Measurements from ENCODE around the gene IFNE. TPM values are rescaled to one million over a fixed set of nuclear protein-coding genes. Genes with fewer than 3 reads are reported as not detected.

Gene IFNE
- polyA plus RNA-seq, 1 experiment = 0.67 TPM

- H3K27ac ChIP-seq (ENCODE audit: low read depth, low read length) = no peak overlapping the region
- no peak for DNase-seq (ENCODE audit: low read depth, low spot score)
Measured at GRCh38 chr9:21502586-21502985, 20.5 kb upstream of the IFNE start.

DNA sequence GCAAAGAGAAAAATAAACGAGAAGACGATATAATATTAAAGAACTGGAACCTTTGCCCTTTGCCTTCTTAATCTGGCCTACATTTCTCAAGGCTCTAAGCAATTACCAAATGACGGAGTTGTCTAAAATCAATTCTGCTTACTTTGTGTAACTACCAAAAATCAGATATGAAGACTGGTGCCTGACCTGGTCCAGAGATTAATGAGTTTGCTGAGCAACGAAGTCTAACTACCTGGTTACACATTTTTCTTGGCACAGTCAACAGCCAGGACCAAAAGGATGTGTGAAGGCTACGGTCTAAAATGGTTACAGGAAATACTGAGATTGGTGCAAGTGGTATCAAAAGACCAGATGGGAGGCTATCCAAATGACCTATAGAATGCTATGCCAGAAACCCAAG, 17.8 kb upstream of the IFNE start:
- Histone ChIP-seq H3K4me3 (ENCODE audit: low read depth, low read length) (no peak overlapping the region), H3K9me3 (ENCODE audit: control insufficient read depth, insufficient read depth, low read length) (no peaks in the 10 kb centered on the region), H3K27me3 (ENCODE audit: control insufficient read depth, insufficient read depth, low read length) (no peaks in the 10 kb centered on the region), H3K27ac (ENCODE audit: low read depth, low read length) (no peak overlapping the region)
- no peak for DNase-seq (ENCODE audit: low read depth, low spot score)
- POLR2A ChIA-PET = no interaction called here
- TF ChIP-seq, protein P1, sequence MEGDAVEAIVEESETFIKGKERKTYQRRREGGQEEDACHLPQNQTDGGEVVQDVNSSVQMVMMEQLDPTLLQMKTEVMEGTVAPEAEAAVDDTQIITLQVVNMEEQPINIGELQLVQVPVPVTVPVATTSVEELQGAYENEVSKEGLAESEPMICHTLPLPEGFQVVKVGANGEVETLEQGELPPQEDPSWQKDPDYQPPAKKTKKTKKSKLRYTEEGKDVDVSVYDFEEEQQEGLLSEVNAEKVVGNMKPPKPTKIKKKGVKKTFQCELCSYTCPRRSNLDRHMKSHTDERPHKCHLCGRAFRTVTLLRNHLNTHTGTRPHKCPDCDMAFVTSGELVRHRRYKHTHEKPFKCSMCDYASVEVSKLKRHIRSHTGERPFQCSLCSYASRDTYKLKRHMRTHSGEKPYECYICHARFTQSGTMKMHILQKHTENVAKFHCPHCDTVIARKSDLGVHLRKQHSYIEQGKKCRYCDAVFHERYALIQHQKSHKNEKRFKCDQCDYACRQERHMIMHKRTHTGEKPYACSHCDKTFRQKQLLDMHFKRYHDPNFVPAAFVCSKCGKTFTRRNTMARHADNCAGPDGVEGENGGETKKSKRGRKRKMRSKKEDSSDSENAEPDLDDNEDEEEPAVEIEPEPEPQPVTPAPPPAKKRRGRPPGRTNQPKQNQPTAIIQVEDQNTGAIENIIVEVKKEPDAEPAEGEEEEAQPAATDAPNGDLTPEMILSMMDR (IDR thresholded peaks at IDR 0.05; ENCODE audit: low read depth, low read length) = no peak
- CTCF ChIA-PET = no interaction called here

More at GRCh38 chr9:21502586-21502985, 20.5 kb upstream of the IFNE start:
- POLR2A ChIA-PET = no interaction called here
- TF ChIP-seq, protein P1 (IDR thresholded peaks at IDR 0.05; ENCODE audit: low read depth, low read length) = no peak
- H3K9me3 ChIP-seq (ENCODE audit: control insufficient read depth, insufficient read depth, low read length) = no peaks in the 10 kb centered on the region
- no peak overlapping the region for H3K4me3 ChIP-seq (ENCODE audit: low read depth, low read length)
- H3K27me3 ChIP-seq (ENCODE audit: control insufficient read depth, insufficient read depth, low read length) = no peaks in the 10 kb centered on the region
- CTCF ChIA-PET = interaction anchor here (0.7 kb wide), 1 partner anchor 30 kb away, joined by 3 read pairs; no protein-coding TSS in a partner anchor

- POLR2A ChIA-PET = no interaction called here
- TF ChIP-seq, protein P1 (IDR thresholded peaks at IDR 0.05; ENCODE audit: low read depth, low read length) = peak; percentile 22; the same call in 1 of the 2 replicates
- CTCF ChIA-PET = interaction anchor here (0.6 to 2.2 kb wide), 6 partner anchors 26 to 299 kb away, joined by 3 to 16 read pairs (median 4); no protein-coding TSS in a partner anchor
- no peaks in the 10 kb centered on the region for H3K9me3 ChIP-seq (ENCODE audit: control insufficient read depth, insufficient read depth, low read length)
- DNase-seq (ENCODE audit: low read depth, low spot score) = no peak
- H3K4me3 ChIP-seq (ENCODE audit: low read depth, low read length) = no peak overlapping the region
- no peaks in the 10 kb centered on the region for H3K27me3 ChIP-seq (ENCODE audit: control insufficient read depth, insufficient read depth, low read length)
- H3K27ac ChIP-seq (ENCODE audit: low read depth, low read length) = no peak overlapping the region
Measured at GRCh38 chr9:21491756-21492155, 9.6 kb upstream of the IFNE start.

DNA sequence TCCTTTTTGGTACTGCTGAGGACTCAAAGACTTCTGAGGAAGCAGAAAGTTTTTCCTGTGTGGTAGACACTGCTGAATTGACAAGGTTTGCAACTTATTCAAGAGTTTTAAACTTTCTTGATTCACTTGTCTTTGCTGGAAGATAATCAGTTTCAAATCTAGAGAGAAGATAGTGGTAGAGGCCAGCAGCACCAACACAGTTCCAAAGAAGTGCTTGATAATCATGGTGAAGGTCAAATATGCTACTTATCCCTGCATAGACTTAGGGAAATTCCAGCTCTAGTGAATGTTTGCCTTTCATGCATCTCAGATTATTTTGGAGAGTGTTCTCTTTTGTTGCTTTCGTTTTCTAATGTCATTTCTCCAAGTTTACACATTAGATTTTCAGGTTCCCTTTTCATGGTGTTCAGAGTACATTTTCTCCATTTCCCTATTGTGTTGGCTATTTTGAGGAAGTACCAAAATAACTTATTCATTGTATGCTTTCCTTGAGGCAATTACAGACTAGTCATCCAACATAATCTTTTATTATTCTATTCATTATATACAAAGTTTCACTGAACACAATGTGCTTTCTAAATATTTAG, 550 bp downstream of the IFNE start:
- ChIA-PET POLR2A (no interaction called here), CTCF (interaction anchor here (1.2 to 1.9 kb wide), 2 partner anchors 16 to 307 kb away, joined by 4 read pairs; no protein-coding TSS in a partner anchor)
- no peak overlapping the region for H3K27ac ChIP-seq (ENCODE audit: low read depth, low read length)

DNA sequence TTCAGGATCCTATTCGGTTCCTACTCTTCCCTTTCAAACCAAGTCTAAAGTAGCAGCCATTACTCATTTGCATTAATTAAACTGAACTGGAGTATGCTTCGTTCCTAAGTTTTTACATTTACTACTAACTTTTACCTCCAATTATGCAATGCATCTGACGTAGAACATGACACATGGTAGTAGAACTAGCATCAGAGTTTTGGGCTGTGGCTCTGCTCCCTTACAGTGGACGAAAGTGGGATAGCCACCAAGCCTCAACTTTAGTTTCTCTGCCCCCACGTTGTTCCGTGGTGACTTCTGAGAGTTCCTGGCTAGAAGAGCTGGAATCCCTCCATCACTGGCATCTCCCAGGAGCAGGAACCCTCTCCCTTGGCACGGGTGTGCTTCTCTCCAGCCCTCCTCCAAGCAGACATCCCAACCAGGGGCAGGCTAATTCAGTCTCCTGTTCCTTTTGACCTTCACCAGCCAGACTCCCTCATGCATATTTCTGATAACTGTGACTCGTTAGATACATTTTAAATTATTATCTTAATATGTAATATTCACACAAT, 2.9 kb downstream of the IFNE start:
- ChIA-PET POLR2A (no interaction called here), CTCF (interaction anchor here (0.8 to 1.7 kb wide), 2 partner anchors 19 to 45 kb away, joined by 5 read pairs; no protein-coding TSS in a partner anchor)
- Histone ChIP-seq H3K27me3 (ENCODE audit: control insufficient read depth, insufficient read depth, low read length) (no peaks in the 10 kb centered on the region), H3K27ac (ENCODE audit: low read depth, low read length) (no peak overlapping the region), H3K9me3 (ENCODE audit: control insufficient read depth, insufficient read depth, low read length) (no peaks in the 10 kb centered on the region), H3K4me3 (ENCODE audit: low read depth, low read length) (no peak overlapping the region)
- TF ChIP-seq, protein P1 (IDR thresholded peaks at IDR 0.05; ENCODE audit: low read depth, low read length) = no peak
- no peak for DNase-seq (ENCODE audit: low read depth, low spot score)

More for the DNA sequence above, 550 bp downstream of the IFNE start:
- DNase-seq (ENCODE audit: low read depth, low spot score) = no peak
- H3K4me3 ChIP-seq (ENCODE audit: low read depth, low read length) = no peak overlapping the region
- TF ChIP-seq, protein P1 (IDR thresholded peaks at IDR 0.05; ENCODE audit: low read depth, low read length) = no peak
- no peaks in the 10 kb centered on the region for H3K9me3 ChIP-seq (ENCODE audit: control insufficient read depth, insufficient read depth, low read length)
- H3K27me3 ChIP-seq (ENCODE audit: control insufficient read depth, insufficient read depth, low read length) = no peaks in the 10 kb centered on the region

Data from AG04450 (cell line).